Activated CD8-positive, alpha-beta T cell treated with anti-CD3 and anti-CD28 coated beads for 36 hours (primary cell): Measurements from ENCODE around the gene MALSU1. TPM values are rescaled to one million over a fixed set of nuclear protein-coding genes. Genes with fewer than 3 reads are reported as not detected.

ENCODE experiments used
- ATAC-seq: fragments of 200-7000 bp; cut with Tn5 transposase; one replicate; pipeline ENCODE4 v1.10.0; 2021; ENCODE audit warnings: mild to moderate bottlenecking, moderate library complexity
- CTCF ChIA-PET: fragments of 350-600 bp; sonication (Branson Sonifier 250); formaldehyde crosslinking; loops from one replicate; lab custom pipeline; 2021; ENCODE audit warnings: antibody characterized with exemption; lab: Charles Lee
- POLR2A ChIA-PET: fragments of 350-600 bp; sonication (Branson Sonifier 250); formaldehyde crosslinking; loops from one replicate; lab custom pipeline; 2021; ENCODE audit warnings: antibody characterized with exemption; lab: Charles Lee
- DNase-seq: peaks from one replicate; pipeline ENCODE4 v3.0.0-alpha.2; 2020
- H3K27ac Mint-ChIP-seq: one replicate; pipeline ENCODE4 v1.8.0; 2021; ENCODE audit warnings: mild to moderate bottlenecking, mixed read lengths
- H3K27me3 Mint-ChIP-seq: one replicate; pipeline ENCODE4 v1.8.0; 2021; ENCODE audit warnings: mixed read lengths
- H3K36me3 Mint-ChIP-seq: one replicate; pipeline ENCODE4 v1.8.0; 2021; ENCODE audit warnings: low read depth, mixed read lengths
- H3K4me1 Mint-ChIP-seq: one replicate; pipeline ENCODE4 v1.8.0; 2021; ENCODE audit warnings: low read depth, mixed read lengths
- H3K4me3 Mint-ChIP-seq: one replicate; pipeline ENCODE4 v1.8.0; 2021; ENCODE audit warnings: mild to moderate bottlenecking, moderate library complexity, mixed read lengths
- H3K9me3 Mint-ChIP-seq: one replicate; pipeline ENCODE4 v1.8.0; 2021; ENCODE audit warnings: mixed read lengths
- intact Hi-C: fragments of 100-400 bp; cut with micrococcal nuclease; formaldehyde crosslinking; loops from one replicate; pipeline ENCODE4 v1.10.0; 2022
- total RNA-seq, 2 experiments: library from RNA; stranded (reverse); gene quantifications; one replicate each; pipeline ENCODE4 v1.2.3, GENCODE V29; 2021
- TF ChIP-seq, protein P1 (sequence below): fragments of 200-600 bp; IDR thresholded peaks from one replicate; pipeline ENCODE4 v1.8.0; 2022; ENCODE audit warnings: antibody characterized with exemption, mild to moderate bottlenecking

Gene MALSU1
- total RNA-seq, 2 experiments from 2014 or later: 99.1 to 101 TPM

DNA sequence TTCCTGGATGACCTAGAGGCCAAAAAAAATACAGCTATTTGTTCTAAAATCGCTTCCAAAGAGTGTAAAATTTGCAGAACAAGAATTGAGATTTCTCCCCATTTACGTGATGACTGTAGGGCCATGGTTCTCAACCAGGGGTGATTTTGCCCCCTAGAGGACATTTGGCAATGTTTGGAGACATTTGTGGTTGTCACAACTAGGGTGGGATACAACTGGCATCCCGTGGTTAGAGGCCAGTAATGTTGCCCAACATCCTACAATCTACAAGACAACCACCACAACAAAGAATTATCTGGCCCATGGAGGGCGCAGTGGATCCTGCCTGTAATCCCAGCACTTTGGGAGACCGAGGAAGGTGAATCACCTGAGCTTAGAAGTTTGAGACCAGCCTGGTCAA is 22.8 kb upstream of the MALSU1 start:
- no peak overlapping the region for H3K4me3 Mint-ChIP-seq
- H3K9me3 Mint-ChIP-seq: no peaks in the 10 kb centered on the region
- peak; percentile 17 for DNase-seq
- no peaks in the 10 kb centered on the region for H3K36me3 Mint-ChIP-seq
- ChIA-PET CTCF (interaction anchor here (0.6 to 6.9 kb wide), 29 partner anchors 8 to 355 kb away, joined by 3 to 55 read pairs (median 4); no protein-coding TSS in a partner anchor), POLR2A (interaction anchor here (0.5 to 0.9 kb wide), 2 partner anchors 192 to 324 kb away, joined by 3 read pairs; no protein-coding TSS in a partner anchor)
- H3K4me1 Mint-ChIP-seq: peaks cover 12% of the 10 kb centered on the region
- no peak for ATAC-seq
- H3K27ac Mint-ChIP-seq: no peak overlapping the region
- TF ChIP-seq, protein P1, sequence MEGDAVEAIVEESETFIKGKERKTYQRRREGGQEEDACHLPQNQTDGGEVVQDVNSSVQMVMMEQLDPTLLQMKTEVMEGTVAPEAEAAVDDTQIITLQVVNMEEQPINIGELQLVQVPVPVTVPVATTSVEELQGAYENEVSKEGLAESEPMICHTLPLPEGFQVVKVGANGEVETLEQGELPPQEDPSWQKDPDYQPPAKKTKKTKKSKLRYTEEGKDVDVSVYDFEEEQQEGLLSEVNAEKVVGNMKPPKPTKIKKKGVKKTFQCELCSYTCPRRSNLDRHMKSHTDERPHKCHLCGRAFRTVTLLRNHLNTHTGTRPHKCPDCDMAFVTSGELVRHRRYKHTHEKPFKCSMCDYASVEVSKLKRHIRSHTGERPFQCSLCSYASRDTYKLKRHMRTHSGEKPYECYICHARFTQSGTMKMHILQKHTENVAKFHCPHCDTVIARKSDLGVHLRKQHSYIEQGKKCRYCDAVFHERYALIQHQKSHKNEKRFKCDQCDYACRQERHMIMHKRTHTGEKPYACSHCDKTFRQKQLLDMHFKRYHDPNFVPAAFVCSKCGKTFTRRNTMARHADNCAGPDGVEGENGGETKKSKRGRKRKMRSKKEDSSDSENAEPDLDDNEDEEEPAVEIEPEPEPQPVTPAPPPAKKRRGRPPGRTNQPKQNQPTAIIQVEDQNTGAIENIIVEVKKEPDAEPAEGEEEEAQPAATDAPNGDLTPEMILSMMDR: peak; percentile 22
- intact Hi-C loops: loop anchor here (5.0 to 10.0 kb wide), 4 partner anchors 71 to 438 kb away; partner anchors contain the start of genes IGF2BP3, STK31 and TRA2A
- H3K27me3 Mint-ChIP-seq: peaks cover 6% of the 10 kb centered on the region

- no peak for ATAC-seq
- DNase-seq: no peak
- Mint-ChIP-seq H3K4me3 (no peak overlapping the region), H3K27me3 (peaks cover 6% of the 10 kb centered on the region), H3K9me3 (no peaks in the 10 kb centered on the region), H3K27ac (no peak overlapping the region), H3K4me1 (peaks cover 12% of the 10 kb centered on the region), H3K36me3 (no peaks in the 10 kb centered on the region)
- CTCF ChIA-PET: interaction anchor here (0.7 to 6.9 kb wide), 28 partner anchors 8 to 270 kb away, joined by 3 to 55 read pairs (median 4); no protein-coding TSS in a partner anchor
- TF ChIP-seq, protein P1: no peak
- intact Hi-C loops: loop anchor here (5.0 to 10.0 kb wide), 4 partner anchors 70 to 438 kb away; partner anchors contain the start of genes IGF2BP3, STK31 and TRA2A
- POLR2A ChIA-PET: no interaction called here
Observed at GRCh38 chr7:23276947-23277346, 22.2 kb upstream of the MALSU1 start.

DNA sequence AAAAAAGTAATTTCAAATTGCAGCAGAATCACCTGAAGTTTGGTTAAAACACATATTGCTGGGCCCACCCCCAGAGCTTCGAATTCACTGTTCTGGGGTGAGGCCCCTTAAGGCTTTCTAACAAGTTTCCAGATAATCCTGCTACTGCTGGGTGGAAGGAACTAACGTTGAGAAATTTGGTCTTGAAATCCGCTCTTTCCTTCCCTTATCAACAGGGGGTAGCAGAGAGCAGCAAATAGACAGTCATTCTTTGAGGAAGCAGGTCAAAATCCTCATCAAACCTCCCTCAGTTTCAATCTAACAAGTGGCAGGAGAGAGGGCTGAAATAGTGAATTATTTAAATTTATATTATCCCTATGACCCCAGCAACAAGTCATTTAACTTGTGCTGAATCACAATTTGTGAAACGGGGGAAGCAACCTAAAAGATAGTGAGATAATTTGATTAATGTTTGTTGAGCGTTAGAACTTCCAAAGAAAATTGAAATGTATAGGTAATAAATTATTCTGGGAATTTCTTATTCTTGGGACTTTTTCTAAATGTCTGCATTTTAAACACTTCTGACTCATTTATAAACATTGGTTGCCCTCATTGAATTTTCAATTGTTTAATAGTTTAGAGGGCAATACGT is 21.7 kb upstream of the MALSU1 start:
- no peak overlapping the region for H3K27ac Mint-ChIP-seq
- peaks cover 1% of the 10 kb centered on the region for H3K27me3 Mint-ChIP-seq
- TF ChIP-seq, protein P1: peak; percentile 79
- H3K4me3 Mint-ChIP-seq: no peak overlapping the region
- DNase-seq (peak; percentile 44), ATAC-seq (peak; percentile 62)
- intact Hi-C loops: loop anchor here (5.0 to 10.0 kb wide), 4 partner anchors 70 to 437 kb away; partner anchors contain the start of genes IGF2BP3, STK31 and TRA2A
- peaks cover 12% of the 10 kb centered on the region for H3K4me1 Mint-ChIP-seq
- ChIA-PET CTCF (interaction anchor here (0.7 to 6.9 kb wide), 30 partner anchors 8 to 270 kb away, joined by 3 to 55 read pairs (median 4); no protein-coding TSS in a partner anchor), POLR2A (no interaction called here)
- no peaks in the 10 kb centered on the region for H3K36me3 Mint-ChIP-seq
- H3K9me3 Mint-ChIP-seq: no peaks in the 10 kb centered on the region

DNA sequence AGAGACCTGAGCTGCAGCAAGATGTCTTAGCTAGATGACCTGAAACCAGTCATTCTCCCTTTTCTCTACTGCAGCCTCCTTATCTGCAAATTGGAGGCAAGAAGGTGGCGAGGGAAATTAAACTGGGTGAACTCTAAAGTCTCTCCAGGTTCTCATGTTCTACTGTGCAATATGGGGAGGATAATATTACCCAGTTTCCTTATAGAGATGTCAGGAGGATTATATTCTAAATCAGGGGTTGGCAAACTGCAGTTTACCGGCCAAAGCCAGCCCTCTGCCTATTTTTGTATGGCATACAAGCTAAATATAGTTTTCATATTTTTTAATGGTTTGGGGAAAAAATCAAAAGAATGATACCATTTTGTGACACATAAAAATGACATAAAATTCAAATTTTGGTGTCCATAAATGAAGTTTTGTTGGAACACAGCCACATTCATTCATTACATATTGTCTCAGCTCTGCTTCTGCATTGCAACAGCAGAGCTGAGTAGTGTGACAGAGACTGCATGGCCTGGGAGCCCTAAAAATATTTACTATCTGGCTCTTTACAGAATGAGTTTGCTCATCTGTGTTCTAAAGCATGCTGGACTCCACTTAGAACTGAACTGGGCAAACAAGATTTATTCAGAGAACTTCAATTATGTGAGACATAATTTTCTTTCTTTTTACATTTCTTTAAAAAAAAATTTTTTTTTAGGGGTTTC is 19.2 kb upstream of the MALSU1 start:
- Mint-ChIP-seq H3K9me3 (no peaks in the 10 kb centered on the region), H3K4me1 (peaks cover 6% of the 10 kb centered on the region), H3K4me3 (no peak overlapping the region), H3K36me3 (no peaks in the 10 kb centered on the region), H3K27ac (no peak overlapping the region), H3K27me3 (no peaks in the 10 kb centered on the region)
- TF ChIP-seq, protein P1: no peak
- intact Hi-C loops: loop anchor here (5.0 to 10.0 kb wide), 4 partner anchors 67 to 435 kb away; partner anchors contain the start of genes IGF2BP3, STK31 and TRA2A
- ATAC-seq (no peak), DNase-seq (no peak)
- ChIA-PET CTCF (interaction anchor here (0.7 to 5.6 kb wide), 7 partner anchors 7 to 167 kb away, joined by 3 to 30 read pairs (median 3); no protein-coding TSS in a partner anchor), POLR2A (no interaction called here)
